SH-SY5Y (cell line): Measurements from ENCODE around the gene INSL3.

Experiments
- GATA2 ChIP-seq: IDR thresholded peaks from 2 replicates; pipeline ENCODE4 v1.6.1; 2011; ENCODE audit warnings: mild to moderate bottlenecking, low read depth, low read length
- GATA3 ChIP-seq: IDR thresholded peaks from 2 replicates; pipeline ENCODE4 v1.6.1; 2011; ENCODE audit warnings: low read depth, mild to moderate bottlenecking, low read length, moderate library complexity

- no peak for TF ChIP-seq GATA2
- no peak for TF ChIP-seq GATA3
These were observed 45.7 kb upstream of the INSL3 start for GRCh38 chr19:17866964-17867486.
